GM21447 (cell line): ENCODE data around the gene EIF4G2.
"Not testable (repeated sequence)": the region's sequence is repeated elsewhere in the genome, so short reads cannot be mapped to it uniquely, and the experiment has no call there.

Source experiments
- ATAC-seq: cut with Tn5 transposase; IDR thresholded peaks from one replicate; pipeline ENCODE4 v1.9.1; 2021; ENCODE audit not compliant: unreplicated experiment

EIF4G2 gene

DNA sequence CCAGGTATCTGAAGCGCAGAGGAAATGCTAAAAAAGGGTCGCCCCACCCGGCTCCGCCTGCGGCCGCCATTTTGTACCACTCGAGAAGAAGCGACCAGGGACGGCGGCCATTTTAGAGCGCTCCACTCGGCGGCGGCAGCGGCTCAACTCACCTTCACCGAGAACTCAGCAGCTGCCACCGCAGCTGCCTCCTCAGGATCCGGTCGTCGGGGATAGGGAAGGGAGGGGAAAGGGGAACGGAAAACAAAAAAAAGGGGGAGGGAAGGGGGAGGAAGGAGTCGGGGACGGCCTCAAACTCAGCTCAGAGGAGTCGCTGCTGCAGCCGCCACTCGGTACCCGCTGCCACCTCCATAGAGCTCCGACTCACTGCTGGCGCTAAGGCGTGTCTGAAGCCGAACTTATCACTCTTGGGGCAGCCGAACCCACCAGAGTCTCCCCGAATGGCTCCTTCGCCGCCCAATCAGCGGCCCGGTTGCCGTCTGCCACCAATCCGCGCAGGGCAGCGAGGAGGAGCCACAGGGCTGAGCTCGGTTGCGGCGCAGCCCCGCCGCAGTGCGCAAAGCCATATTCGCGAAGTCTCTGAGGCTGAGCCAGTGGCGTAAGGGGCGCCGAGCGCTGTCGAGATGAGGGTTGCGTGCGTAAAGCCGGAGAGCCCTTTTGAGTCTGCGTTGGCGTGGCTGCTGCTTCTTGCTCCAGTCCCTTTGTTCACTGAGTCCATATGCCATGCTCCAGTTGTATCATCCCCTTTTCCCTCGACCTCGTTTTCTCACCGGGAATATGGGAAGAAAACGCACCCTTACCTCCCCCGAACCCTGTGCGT, at the start of gene EIF4G2:
Gene EIF4G2 (minus strand): TSS at position 374 of the 820 bp plus-strand sequence.
- ATAC-seq, result peak; percentile 87

- peak; percentile 90 for ATAC-seq
These were observed 49.1 kb upstream of the EIF4G2 start, which contains the start of gene ZBED5 for GRCh38 chr11:10857709-10858438. Gene ZBED5 (minus strand): TSS chr11:10858053. CDS start chr11:10854945, 3,108 bp downstream.

- ATAC-seq, result peak; percentile 11
These were observed 48.7 kb upstream of the EIF4G2 start for GRCh38 chr11:10857459-10857708.

GRCh38 chr11:10856689-10857458, 48.1 kb upstream of the EIF4G2 start:
- ATAC-seq, result peak; percentile 6

DNA sequence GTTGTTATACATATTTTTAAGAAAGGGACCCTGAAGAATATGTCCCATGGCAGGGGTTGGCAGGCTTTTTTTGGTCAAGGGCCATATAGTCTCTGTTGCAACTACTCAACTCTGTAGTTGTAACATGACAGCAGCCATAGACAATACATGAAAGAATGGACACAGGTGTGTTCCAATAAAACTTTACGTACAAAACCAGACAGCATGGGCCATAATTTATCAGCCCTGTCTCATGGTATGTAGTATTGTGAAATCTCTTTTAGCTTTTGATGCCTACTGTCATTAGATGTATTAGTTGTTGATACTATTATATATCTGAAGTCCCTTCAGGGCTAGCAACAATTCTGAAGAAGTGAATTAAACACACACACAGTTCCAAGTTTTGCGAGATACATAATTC, 46.6 kb upstream of the EIF4G2 start:
- no peak for ATAC-seq

GRCh38 chr11:10847960-10848860, 39.5 kb upstream of the EIF4G2 start:
- ATAC-seq, result no peak

- ATAC-seq, result no peak
These were observed 37.9 kb upstream of the EIF4G2 start for GRCh38 chr11:10846660-10847059.

DNA sequence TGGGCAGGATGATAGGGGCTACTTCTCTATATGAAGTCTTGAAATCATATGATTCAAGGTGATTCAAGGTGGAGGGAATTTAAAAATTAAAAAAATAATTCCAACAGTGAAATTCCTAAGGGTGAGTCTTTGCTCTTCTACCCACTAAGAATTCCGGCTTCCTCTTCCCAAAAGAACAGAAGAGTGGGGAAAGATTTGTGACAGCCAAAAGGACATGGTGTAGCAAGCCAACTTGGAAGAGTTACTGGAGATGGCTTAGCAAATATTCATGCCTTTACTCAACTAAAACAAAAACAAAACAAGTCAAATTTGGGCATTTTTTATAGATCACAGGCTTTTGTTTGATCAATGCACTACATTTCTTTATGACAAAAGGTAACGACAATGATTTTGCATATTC, 36.9 kb upstream of the EIF4G2 start:
- ATAC-seq, result no peak

GRCh38 chr11:10844796-10845195, 36.1 kb upstream of the EIF4G2 start:
- no peak for ATAC-seq

DNA sequence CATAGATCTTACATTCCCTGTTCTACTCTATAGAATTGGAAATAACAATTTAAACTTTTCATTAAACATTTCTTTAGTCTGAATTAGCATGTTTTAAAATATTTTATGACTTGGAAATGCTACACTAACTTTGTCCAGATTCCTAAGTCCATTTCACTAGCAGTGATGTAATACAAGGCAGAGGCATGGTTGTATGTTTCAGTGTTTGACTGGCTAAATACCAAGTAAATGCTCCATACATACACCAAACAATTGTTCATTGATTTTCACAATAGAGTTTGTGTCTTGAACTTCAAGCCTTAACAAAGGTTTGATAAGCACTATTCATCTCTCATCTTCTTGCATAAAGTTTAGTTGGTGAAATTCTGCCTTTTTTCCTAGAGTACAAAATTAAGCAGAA, 35.6 kb upstream of the EIF4G2 start:
- ATAC-seq, result no peak

DNA sequence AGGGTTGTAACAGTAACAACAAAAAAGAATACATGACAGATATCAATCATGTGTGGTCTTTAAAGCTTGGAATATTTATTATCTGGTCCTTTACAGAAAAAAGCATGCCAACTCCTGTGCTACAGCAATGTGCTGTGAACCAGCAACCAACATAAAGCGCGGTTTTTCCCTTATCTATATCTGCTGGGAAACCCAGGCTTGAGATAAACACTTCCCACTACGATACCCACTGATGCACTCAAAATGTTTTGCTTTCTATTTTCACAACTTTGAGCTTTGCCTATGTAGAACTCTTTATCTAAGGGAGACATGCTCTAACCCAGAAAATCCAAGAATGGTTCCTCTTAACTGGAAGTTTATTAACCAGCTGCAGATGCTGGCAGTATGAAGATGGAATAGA, 30.2 kb upstream of the EIF4G2 start:
- ATAC-seq, result no peak

DNA sequence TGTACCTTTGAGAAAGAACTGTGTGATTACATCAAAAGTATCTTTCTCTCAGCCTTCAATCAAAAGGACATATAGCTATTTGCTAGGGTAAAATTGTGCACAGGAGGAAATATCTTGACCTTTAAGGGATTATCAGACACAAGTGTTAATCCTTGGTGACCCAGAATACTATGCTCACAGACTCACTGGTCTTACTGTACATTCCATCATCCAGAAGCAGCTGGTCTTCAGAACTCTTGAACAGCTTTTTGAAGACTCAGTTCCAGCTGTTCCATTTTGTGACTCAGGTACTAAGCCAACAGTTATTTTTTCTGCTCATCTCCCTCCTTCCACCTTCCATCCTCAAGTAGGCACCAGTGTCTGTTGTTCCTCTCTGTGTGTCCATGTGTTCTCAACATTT, 29.4 kb upstream of the EIF4G2 start:
- no peak for ATAC-seq

GRCh38 chr11:10836884-10837283, 28.2 kb upstream of the EIF4G2 start:
- ATAC-seq, result not testable (repeated sequence)

DNA sequence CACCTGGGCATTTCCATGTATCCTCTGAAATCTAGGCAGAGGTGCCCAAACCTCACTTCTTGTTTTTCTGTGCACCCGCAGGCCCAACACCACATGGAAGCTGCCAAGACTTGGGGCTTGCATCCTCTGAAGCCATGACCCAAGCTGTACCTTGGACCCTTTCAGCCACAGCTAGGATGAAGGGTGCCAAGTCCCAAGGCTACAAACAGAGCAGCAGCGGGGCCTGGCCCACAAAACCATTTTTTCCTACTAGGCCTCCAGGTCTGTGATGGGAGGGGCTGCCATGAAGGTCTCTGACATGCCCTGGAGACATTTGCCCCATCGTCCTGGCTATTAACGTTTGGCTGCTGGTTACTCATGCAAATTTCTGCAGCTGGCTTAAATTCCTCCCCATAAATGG, 20.4 kb upstream of the EIF4G2 start:
- no peak for ATAC-seq

GRCh38 chr11:10828402-10828801, 19.7 kb upstream of the EIF4G2 start:
- no peak for ATAC-seq

- peak; percentile 73 for ATAC-seq
These were observed 16.2 kb upstream of the EIF4G2 start for GRCh38 chr11:10824888-10825287.

GRCh38 chr11:10823152-10823579, 14.4 kb upstream of the EIF4G2 start:
- ATAC-seq, result no peak

- not testable (repeated sequence) for ATAC-seq
These were observed 13.8 kb upstream of the EIF4G2 start for GRCh38 chr11:10822491-10822890.

DNA sequence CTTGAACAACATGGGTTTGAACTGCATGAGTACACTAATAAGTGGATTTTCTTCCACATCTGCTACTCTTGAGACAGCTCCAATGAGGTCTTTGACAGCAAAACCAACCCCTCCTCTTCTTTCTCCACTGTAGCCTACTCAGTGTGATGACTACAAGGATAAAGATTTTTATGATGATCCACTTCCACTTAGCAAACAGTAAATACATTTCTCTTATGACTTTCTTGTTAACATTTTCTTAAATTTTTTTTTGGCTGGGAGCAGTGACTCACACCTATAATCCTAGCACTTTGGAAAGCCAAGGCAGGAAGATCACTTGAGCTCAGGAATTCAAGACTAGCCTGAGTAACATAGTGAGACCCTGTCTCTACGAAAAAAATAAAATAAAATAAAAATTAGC, 9.9 kb upstream of the EIF4G2 start:
- ATAC-seq, result no peak

DNA sequence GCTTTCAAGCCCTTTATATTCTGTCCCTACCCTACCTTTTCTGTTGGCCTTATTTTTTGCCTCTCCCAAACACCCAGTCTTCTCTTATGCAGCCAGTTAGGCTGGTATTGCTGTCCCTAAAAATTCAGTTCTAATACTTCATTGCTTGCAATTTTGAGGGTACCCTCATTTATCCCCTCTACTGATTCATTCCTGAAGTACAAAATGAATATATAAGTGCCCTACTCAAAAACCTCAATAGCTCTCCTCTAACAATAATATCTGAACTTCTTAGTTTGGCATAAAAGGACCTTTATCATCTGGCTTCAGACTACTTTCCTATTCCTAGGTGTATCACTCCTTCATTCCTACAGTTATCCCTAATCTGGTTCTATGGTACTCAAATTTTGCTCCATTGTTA, 5.2 kb upstream of the EIF4G2 start:
- ATAC-seq, result no peak
